Activated naive CD4-positive, alpha-beta T cell treated with anti-CD3 and anti-CD28 coated beads, Interleukin-2, amount 50 U/mL, for 24 hours (primary cell): ENCODE results near the gene GRAMD1B.

ENCODE experiments used
- H3K27ac Mint-ChIP-seq: one replicate; pipeline ENCODE4 v1.8.0; 2021; ENCODE audit warnings: mild to moderate bottlenecking, mixed read lengths
- H3K27me3 Mint-ChIP-seq: one replicate; pipeline ENCODE4 v1.8.0; 2021; ENCODE audit warnings: mixed read lengths
- H3K36me3 Mint-ChIP-seq: one replicate; pipeline ENCODE4 v1.8.0; 2021; ENCODE audit warnings: mixed read lengths
- H3K4me1 Mint-ChIP-seq: one replicate; pipeline ENCODE4 v1.8.0; 2021; ENCODE audit warnings: mixed read lengths
- H3K4me3 Mint-ChIP-seq: one replicate; pipeline ENCODE4 v1.8.0; 2021; ENCODE audit warnings: mild to moderate bottlenecking, mixed read lengths
- H3K9me3 Mint-ChIP-seq: one replicate; pipeline ENCODE4 v1.8.0; 2021; ENCODE audit warnings: mixed read lengths

The GRAMD1B gene

GRCh38 chr11:123406441-123407129, 23.5 kb upstream of the GRAMD1B start:
- peaks cover 3% of the 10 kb centered on the region for H3K27me3 Mint-ChIP-seq
- no peaks in the 10 kb centered on the region for H3K36me3 Mint-ChIP-seq
- no peak overlapping the region for H3K4me3 Mint-ChIP-seq
- H3K27ac Mint-ChIP-seq, result no peak overlapping the region
- no peaks in the 10 kb centered on the region for H3K9me3 Mint-ChIP-seq
- no peaks in the 10 kb centered on the region for H3K4me1 Mint-ChIP-seq

- H3K4me1 Mint-ChIP-seq, result no peaks in the 10 kb centered on the region
- no peak overlapping the region for H3K4me3 Mint-ChIP-seq
- no peak overlapping the region for H3K27ac Mint-ChIP-seq
- H3K36me3 Mint-ChIP-seq, result no peaks in the 10 kb centered on the region
- no peaks in the 10 kb centered on the region for H3K9me3 Mint-ChIP-seq
- H3K27me3 Mint-ChIP-seq, result peaks cover 3% of the 10 kb centered on the region
Measured at GRCh38 chr11:123407130-123407995, 22.7 kb upstream of the GRAMD1B start.

- Mint-ChIP-seq H3K27me3 (peaks cover 3% of the 10 kb centered on the region), H3K27ac (no peak overlapping the region), H3K9me3 (no peaks in the 10 kb centered on the region), H3K36me3 (no peaks in the 10 kb centered on the region), H3K4me1 (no peaks in the 10 kb centered on the region), H3K4me3 (no peak overlapping the region)
Measured at GRCh38 chr11:123407996-123408597, 22.0 kb upstream of the GRAMD1B start.

- Mint-ChIP-seq H3K36me3 (no peaks in the 10 kb centered on the region), H3K4me1 (no peaks in the 10 kb centered on the region), H3K27me3 (peaks cover 4% of the 10 kb centered on the region), H3K4me3 (no peak overlapping the region), H3K9me3 (no peaks in the 10 kb centered on the region), H3K27ac (no peak overlapping the region)
Measured at GRCh38 chr11:123408619-123409455, 21.2 kb upstream of the GRAMD1B start.

- no peaks in the 10 kb centered on the region for H3K9me3 Mint-ChIP-seq
- peaks cover 4% of the 10 kb centered on the region for H3K27me3 Mint-ChIP-seq
- no peak overlapping the region for H3K4me3 Mint-ChIP-seq
- H3K36me3 Mint-ChIP-seq, result no peaks in the 10 kb centered on the region
- H3K27ac Mint-ChIP-seq, result no peak overlapping the region
- H3K4me1 Mint-ChIP-seq, result no peaks in the 10 kb centered on the region
Measured at GRCh38 chr11:123409456-123410217, 20.4 kb upstream of the GRAMD1B start.

- Mint-ChIP-seq H3K4me3 (no peak overlapping the region), H3K27me3 (peaks cover 4% of the 10 kb centered on the region), H3K27ac (no peak overlapping the region), H3K36me3 (no peaks in the 10 kb centered on the region), H3K9me3 (no peaks in the 10 kb centered on the region), H3K4me1 (no peaks in the 10 kb centered on the region)
Measured at GRCh38 chr11:123410218-123410549, 19.9 kb upstream of the GRAMD1B start.

- no peaks in the 10 kb centered on the region for H3K36me3 Mint-ChIP-seq
- no peak overlapping the region for H3K27ac Mint-ChIP-seq
- no peaks in the 10 kb centered on the region for H3K4me1 Mint-ChIP-seq
- no peak overlapping the region for H3K4me3 Mint-ChIP-seq
- H3K27me3 Mint-ChIP-seq, result peaks cover 7% of the 10 kb centered on the region
- H3K9me3 Mint-ChIP-seq, result no peaks in the 10 kb centered on the region
Measured at GRCh38 chr11:123413636-123414035, 16.4 kb upstream of the GRAMD1B start.

GRCh38 chr11:123416566-123416965, 13.5 kb upstream of the GRAMD1B start:
- H3K4me1 Mint-ChIP-seq, result no peaks in the 10 kb centered on the region
- no peaks in the 10 kb centered on the region for H3K9me3 Mint-ChIP-seq

GRCh38 chr11:123418351-123419114, 11.5 kb upstream of the GRAMD1B start:
- Mint-ChIP-seq H3K4me3 (no peak overlapping the region), H3K9me3 (no peaks in the 10 kb centered on the region), H3K36me3 (no peaks in the 10 kb centered on the region), H3K27ac (no peak overlapping the region), H3K4me1 (no peaks in the 10 kb centered on the region), H3K27me3 (peaks cover 6% of the 10 kb centered on the region)

More at GRCh38 chr11:123416566-123416965, 13.5 kb upstream of the GRAMD1B start:
- no peak overlapping the region for H3K4me3 Mint-ChIP-seq
- H3K36me3 Mint-ChIP-seq, result no peaks in the 10 kb centered on the region
- no peak overlapping the region for H3K27ac Mint-ChIP-seq
- peaks cover 6% of the 10 kb centered on the region for H3K27me3 Mint-ChIP-seq

- Mint-ChIP-seq H3K9me3 (no peaks in the 10 kb centered on the region), H3K4me1 (no peaks in the 10 kb centered on the region), H3K27me3 (peaks cover 6% of the 10 kb centered on the region), H3K36me3 (no peaks in the 10 kb centered on the region), H3K27ac (no peak overlapping the region), H3K4me3 (no peak overlapping the region)
Measured at GRCh38 chr11:123419731-123420452, 10.2 kb upstream of the GRAMD1B start.

- H3K27me3 Mint-ChIP-seq, result peaks cover 10% of the 10 kb centered on the region
- no peaks in the 10 kb centered on the region for H3K4me1 Mint-ChIP-seq
- no peaks in the 10 kb centered on the region for H3K9me3 Mint-ChIP-seq
- H3K27ac Mint-ChIP-seq, result no peak overlapping the region
- H3K4me3 Mint-ChIP-seq, result no peak overlapping the region
- H3K36me3 Mint-ChIP-seq, result no peaks in the 10 kb centered on the region
Measured at GRCh38 chr11:123421589-123421988, 8.5 kb upstream of the GRAMD1B start.

GRCh38 chr11:123425367-123425766, 4.7 kb upstream of the GRAMD1B start:
- Mint-ChIP-seq H3K9me3 (no peaks in the 10 kb centered on the region), H3K4me1 (peaks cover 9% of the 10 kb centered on the region), H3K36me3 (no peaks in the 10 kb centered on the region), H3K27ac (no peak overlapping the region), H3K4me3 (no peak overlapping the region), H3K27me3 (peaks cover 8% of the 10 kb centered on the region)

- peaks cover 6% of the 10 kb centered on the region for H3K27me3 Mint-ChIP-seq
- H3K9me3 Mint-ChIP-seq, result no peaks in the 10 kb centered on the region
- H3K4me1 Mint-ChIP-seq, result peaks cover 15% of the 10 kb centered on the region
- no peak overlapping the region for H3K27ac Mint-ChIP-seq
- H3K36me3 Mint-ChIP-seq, result no peaks in the 10 kb centered on the region
- H3K4me3 Mint-ChIP-seq, result no peak overlapping the region
Measured at GRCh38 chr11:123426789-123427188, 3.3 kb upstream of the GRAMD1B start.

GRCh38 chr11:123427405-123427804, 2.7 kb upstream of the GRAMD1B start:
- Mint-ChIP-seq H3K36me3 (no peaks in the 10 kb centered on the region), H3K4me1 (peaks cover 20% of the 10 kb centered on the region), H3K27me3 (peaks cover 6% of the 10 kb centered on the region), H3K9me3 (no peaks in the 10 kb centered on the region), H3K27ac (no peak overlapping the region), H3K4me3 (no peak overlapping the region)
